ENCODE measurements around the gene OSGEP. TPM values are rescaled to one million over a fixed set of nuclear protein-coding genes. Genes with fewer than 3 reads are reported as not detected.

Gene OSGEP
- total RNA-seq, 1 experiment from 2014 or later: 50.8 TPM

- no peaks in the 10 kb centered on the region for H3K36me3 Mint-ChIP-seq (ENCODE audit: insufficient read depth in 1 of 3, low read depth in 3 of 3)
- no peak overlapping the region for H4K8ac ChIP-seq (replicated peaks; ENCODE audit: insufficient read length, low read depth, low read length)
- DNase-seq: peak; percentile 38
- no peak overlapping the region for H3K4ac ChIP-seq (ENCODE audit: low read depth, low read length)
- H4K91ac ChIP-seq (ENCODE audit: insufficient read length, low read depth, low read length): no peak overlapping the region
- TF ChIP-seq, protein P1, sequence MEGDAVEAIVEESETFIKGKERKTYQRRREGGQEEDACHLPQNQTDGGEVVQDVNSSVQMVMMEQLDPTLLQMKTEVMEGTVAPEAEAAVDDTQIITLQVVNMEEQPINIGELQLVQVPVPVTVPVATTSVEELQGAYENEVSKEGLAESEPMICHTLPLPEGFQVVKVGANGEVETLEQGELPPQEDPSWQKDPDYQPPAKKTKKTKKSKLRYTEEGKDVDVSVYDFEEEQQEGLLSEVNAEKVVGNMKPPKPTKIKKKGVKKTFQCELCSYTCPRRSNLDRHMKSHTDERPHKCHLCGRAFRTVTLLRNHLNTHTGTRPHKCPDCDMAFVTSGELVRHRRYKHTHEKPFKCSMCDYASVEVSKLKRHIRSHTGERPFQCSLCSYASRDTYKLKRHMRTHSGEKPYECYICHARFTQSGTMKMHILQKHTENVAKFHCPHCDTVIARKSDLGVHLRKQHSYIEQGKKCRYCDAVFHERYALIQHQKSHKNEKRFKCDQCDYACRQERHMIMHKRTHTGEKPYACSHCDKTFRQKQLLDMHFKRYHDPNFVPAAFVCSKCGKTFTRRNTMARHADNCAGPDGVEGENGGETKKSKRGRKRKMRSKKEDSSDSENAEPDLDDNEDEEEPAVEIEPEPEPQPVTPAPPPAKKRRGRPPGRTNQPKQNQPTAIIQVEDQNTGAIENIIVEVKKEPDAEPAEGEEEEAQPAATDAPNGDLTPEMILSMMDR (conservative IDR thresholded peaks at IDR 0.05): no peak
- no peak overlapping the region for H3K27ac Mint-ChIP-seq
- H2BK20ac ChIP-seq (ENCODE audit: low read depth, low read length, poor library complexity, severe bottlenecking): no peak overlapping the region
- no peak overlapping the region for H2BK15ac ChIP-seq (ENCODE audit: low read depth, low read length)
- no peak overlapping the region for H4K5ac ChIP-seq (ENCODE audit: insufficient read length, low read depth, low read length)
- H3K18ac ChIP-seq (ENCODE audit: insufficient read length, low read depth, low read length): no peak overlapping the region
- no peak overlapping the region for H2AFZ ChIP-seq (ENCODE audit: low read length)
- no peaks in the 10 kb centered on the region for H3K27me3 ChIP-seq (ENCODE audit: insufficient read depth, low read length)
- H3K4me1 Mint-ChIP-seq: peaks cover 16 to 26% of the 10 kb centered on the region in 2 experiments
- H2BK120ac ChIP-seq (ENCODE audit: low read depth, low read length, poor library complexity, severe bottlenecking): no peak overlapping the region
- no peak overlapping the region for H3T11ph ChIP-seq (ENCODE audit: low read length)
- H3K56ac ChIP-seq (ENCODE audit: insufficient read length, low read depth, low read length): no peak overlapping the region
- H3K9ac ChIP-seq (ENCODE audit: extremely low read depth, insufficient read length, low read length): no peak overlapping the region
- no peak overlapping the region for H3K27ac ChIP-seq (ENCODE audit: insufficient read length, low read depth, low read length)
- peak overlapping the region in 1 of 2 experiments; percentile 69; a peak in 1 of 5 replicates for H3K4me3 Mint-ChIP-seq
- H3K9me3 ChIP-seq (ENCODE audit: control insufficient read depth, low read depth, low read length): no peaks in the 10 kb centered on the region
- H2BK12ac ChIP-seq (ENCODE audit: insufficient read length, low read depth, low read length): no peak overlapping the region
- H2AK5ac ChIP-seq (ENCODE audit: insufficient read length, low read length): no peak overlapping the region
- H2BK5ac ChIP-seq (ENCODE audit: insufficient read length, low read length): no peak overlapping the region
- peak overlapping the region; percentile 13 for H3K4me2 ChIP-seq (ENCODE audit: insufficient read depth, insufficient read length, low read length)
- no peaks in the 10 kb centered on the region for H3K9me3 Mint-ChIP-seq
- no peaks in the 10 kb centered on the region for H4K20me1 ChIP-seq (ENCODE audit: control insufficient read depth, insufficient read depth, insufficient read length)
- no peak overlapping the region for H3K23ac ChIP-seq (ENCODE audit: insufficient read length, low read depth, low read length)
- no peaks in the 10 kb centered on the region for H3K79me1 ChIP-seq (ENCODE audit: insufficient read depth, low read depth, low read length, poor library complexity, severe bottlenecking)
- H3K23me2 ChIP-seq (ENCODE audit: insufficient read length, low read depth, low read length, poor library complexity, severe bottlenecking): no peaks in the 10 kb centered on the region
- H3K14ac ChIP-seq (ENCODE audit: insufficient read depth, low read length): no peak overlapping the region
- H3K27me3 Mint-ChIP-seq (ENCODE audit: low read depth): 0 out of 2 replicates have a peak, but pooled peaks cover 1% of the 10 kb centered on the region
- no CpG with 5 or more reads among the region's 44 CpGs for WGBS (ENCODE audit: extremely low coverage, insufficient read length, low lambda C conversion rate)
- H3K4me1 ChIP-seq (ENCODE audit: insufficient read depth, low read length): no peaks in the 10 kb centered on the region
- no peaks in the 10 kb centered on the region; the same call in 1 of the 2 replicates for H3K79me2 ChIP-seq (ENCODE audit: insufficient read depth, low read length)
Measured at GRCh38 chr14:20434701-20435581, 19.7 kb downstream of the OSGEP start.
